Measurements from ENCODE around the gene CCDC91.

DNA sequence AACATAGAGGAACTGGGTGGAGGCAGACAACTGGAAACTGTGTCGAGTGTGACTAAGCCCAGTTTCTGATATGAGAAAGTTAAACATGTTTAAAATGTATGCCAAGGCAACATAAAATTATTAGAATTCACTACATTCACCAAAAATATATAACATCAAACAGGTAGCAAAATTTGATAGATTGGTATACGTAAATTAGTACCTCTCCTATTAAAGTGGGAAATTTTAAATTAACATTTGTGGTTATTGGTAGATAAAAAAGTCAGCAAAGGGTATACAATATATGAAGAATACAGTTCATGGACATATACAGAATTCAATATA, 53.0 kb downstream of the CCDC91 start:
- no peak for TF ChIP-seq POLR2AphosphoS5 (IDR thresholded peaks at IDR 0.05)
- TF ChIP-seq, protein P1, sequence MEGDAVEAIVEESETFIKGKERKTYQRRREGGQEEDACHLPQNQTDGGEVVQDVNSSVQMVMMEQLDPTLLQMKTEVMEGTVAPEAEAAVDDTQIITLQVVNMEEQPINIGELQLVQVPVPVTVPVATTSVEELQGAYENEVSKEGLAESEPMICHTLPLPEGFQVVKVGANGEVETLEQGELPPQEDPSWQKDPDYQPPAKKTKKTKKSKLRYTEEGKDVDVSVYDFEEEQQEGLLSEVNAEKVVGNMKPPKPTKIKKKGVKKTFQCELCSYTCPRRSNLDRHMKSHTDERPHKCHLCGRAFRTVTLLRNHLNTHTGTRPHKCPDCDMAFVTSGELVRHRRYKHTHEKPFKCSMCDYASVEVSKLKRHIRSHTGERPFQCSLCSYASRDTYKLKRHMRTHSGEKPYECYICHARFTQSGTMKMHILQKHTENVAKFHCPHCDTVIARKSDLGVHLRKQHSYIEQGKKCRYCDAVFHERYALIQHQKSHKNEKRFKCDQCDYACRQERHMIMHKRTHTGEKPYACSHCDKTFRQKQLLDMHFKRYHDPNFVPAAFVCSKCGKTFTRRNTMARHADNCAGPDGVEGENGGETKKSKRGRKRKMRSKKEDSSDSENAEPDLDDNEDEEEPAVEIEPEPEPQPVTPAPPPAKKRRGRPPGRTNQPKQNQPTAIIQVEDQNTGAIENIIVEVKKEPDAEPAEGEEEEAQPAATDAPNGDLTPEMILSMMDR (IDR thresholded peaks at IDR 0.05), result no peak
